CD8-positive, alpha-beta memory T cell (primary cell): ENCODE results near the gene SLIT1. TPM values are rescaled to one million over a fixed set of nuclear protein-coding genes. Genes with fewer than 3 reads are reported as not detected.

Experiments
- CTCF ChIA-PET: fragments of 350-600 bp; sonication (Branson Sonifier 250); formaldehyde crosslinking; loops from one replicate; lab custom pipeline; 2021; ENCODE audit warnings: antibody characterized with exemption; lab: Charles Lee
- POLR2A ChIA-PET: fragments of 350-600 bp; sonication (Branson Sonifier 250); formaldehyde crosslinking; loops from one replicate; lab custom pipeline; 2021; ENCODE audit warnings: antibody characterized with exemption; lab: Charles Lee
- DNase-seq, 5 donors: peaks; one replicate each; pipeline versions ENCODE4 v3.0.0 to v3.0.0-alpha.2; 2020 to 2022; ENCODE audit warnings: mixed read lengths in 1 of 5
- H3K27ac ChIP-seq: one replicate; pipeline ENCODE4 v1.7.0; 2013; ENCODE audit warnings: low read depth, mild to moderate bottlenecking, low read length, moderate library complexity
- H3K27me3 ChIP-seq: 2 replicates; pipeline ENCODE4 v1.7.0; 2013; ENCODE audit warnings: low read length, mild to moderate bottlenecking; ENCODE audit not compliant: insufficient read depth, poor library complexity, severe bottlenecking
- H3K36me3 ChIP-seq: 2 replicates; pipeline ENCODE4 v1.7.0; 2013; ENCODE audit warnings: mild to moderate bottlenecking, low read length, moderate library complexity; ENCODE audit not compliant: insufficient read depth
- H3K4me1 ChIP-seq: 2 replicates; pipeline ENCODE4 v1.7.0; 2013; ENCODE audit warnings: mild to moderate bottlenecking, low read length, moderate library complexity; ENCODE audit not compliant: insufficient read depth
- H3K4me3 ChIP-seq: 2 replicates; pipeline ENCODE4 v1.7.0; 2013; ENCODE audit warnings: mild to moderate bottlenecking, low read length
- H3K9me3 ChIP-seq: 2 replicates; pipeline ENCODE4 v1.7.0; 2013; ENCODE audit warnings: mild to moderate bottlenecking, low read length
- H3K27ac Mint-ChIP-seq, 8 donors: one replicate each; pipeline ENCODE4 v1.8.0; 2020 to 2021; ENCODE audit warnings: mixed read lengths in 8 of 8, mild to moderate bottlenecking in 6 of 8, inconsistent platforms in 3 of 8, moderate library complexity in 3 of 8
- H3K27me3 Mint-ChIP-seq, 2 donors: one replicate each; pipeline ENCODE4 v1.8.0; 2020 to 2021; ENCODE audit warnings: mixed read lengths in 2 of 2, mild to moderate bottlenecking in 1 of 2, moderate library complexity in 1 of 2
- H3K36me3 Mint-ChIP-seq, 3 donors: one replicate each; pipeline ENCODE4 v1.8.0; 2020 to 2021; ENCODE audit warnings: mixed read lengths in 3 of 3, inconsistent platforms in 1 of 3, mild to moderate bottlenecking in 1 of 3
- H3K4me1 Mint-ChIP-seq, 3 donors: one replicate each; pipeline ENCODE4 v1.8.0; 2020 to 2021; ENCODE audit warnings: mixed read lengths in 3 of 3, inconsistent platforms in 1 of 3, mild to moderate bottlenecking in 1 of 3
- H3K4me3 Mint-ChIP-seq, 7 donors: one replicate each; pipeline ENCODE4 v1.8.0; 2020 to 2021; ENCODE audit warnings: mixed read lengths in 7 of 7, mild to moderate bottlenecking in 6 of 7, moderate library complexity in 4 of 7, inconsistent platforms in 2 of 7
- H3K9me3 Mint-ChIP-seq, 5 donors: one replicate each; pipeline ENCODE4 v1.8.0; 2020 to 2022; ENCODE audit warnings: mixed read lengths in 5 of 5, mild to moderate bottlenecking in 3 of 5, moderate library complexity in 2 of 5, inconsistent platforms in 1 of 5
- polyA plus RNA-seq: library from polyadenylated mRNA; unstranded; fragments of 300-500 nt; fragmentation: Illumina TruSeq; gene quantifications from one replicate; pipeline ENCODE4 v1.2.3, GENCODE V29; 2021
- total RNA-seq, 2 experiments: library from RNA; stranded (reverse); gene quantifications; one replicate each; pipeline ENCODE4 v1.2.3, GENCODE V29; 2021

SLIT1 gene
- total and polyA plus RNA-seq, 3 experiments from 2014 or later = 0.06 to 0.20 TPM; not detected in 1

- no peak for DNase-seq
- peaks cover 17% of the 10 kb centered on the region for H3K36me3 ChIP-seq
- no peaks in the 10 kb centered on the region for H3K27me3 Mint-ChIP-seq
- no peaks in the 10 kb centered on the region for H3K4me1 ChIP-seq
- H3K27ac ChIP-seq = no peak overlapping the region
- no peak overlapping the region for H3K4me3 Mint-ChIP-seq
- H3K9me3 Mint-ChIP-seq = no peaks in the 10 kb centered on the region
- ChIA-PET CTCF (no interaction called here), POLR2A (no interaction called here)
- H3K36me3 Mint-ChIP-seq = peaks cover 5 to 79% (median 17%) of the 10 kb centered on the region in 3 donors
- no peak overlapping the region for H3K27ac Mint-ChIP-seq
- H3K27me3 ChIP-seq = no peaks in the 10 kb centered on the region
- no peaks in the 10 kb centered on the region for H3K9me3 ChIP-seq
- no peak overlapping the region for H3K4me3 ChIP-seq
- peaks cover 2 to 7% (median 6%) of the 10 kb centered on the region in 3 donors for H3K4me1 Mint-ChIP-seq
Observed at GRCh38 chr10:96955794-96956193, 230.0 kb downstream of the SLIT1 start.

- H3K36me3 Mint-ChIP-seq = peaks cover 5 to 69% (median 19%) of the 10 kb centered on the region in 3 donors
- H3K36me3 ChIP-seq = peaks cover 17% of the 10 kb centered on the region
Observed at GRCh38 chr10:96951954-96952353, 233.8 kb downstream of the SLIT1 start.

GRCh38 chr10:96949039-96949683, 236.6 kb downstream of the SLIT1 start:
- ChIA-PET CTCF (interaction anchor here (1.3 kb wide), 1 partner anchor 1326 kb away, joined by 3 read pairs; no protein-coding TSS in a partner anchor), POLR2A (no interaction called here)
- peak overlapping the region in 1 of 7 donors; percentile 33 for H3K4me3 Mint-ChIP-seq
- Histone ChIP-seq H3K4me3 (no peak overlapping the region), H3K36me3 (peaks cover 5% of the 10 kb centered on the region), H3K27ac (no peak overlapping the region), H3K4me1 (peaks cover 4% of the 10 kb centered on the region), H3K27me3 (no peaks in the 10 kb centered on the region), H3K9me3 (no peaks in the 10 kb centered on the region)
- no peaks in the 10 kb centered on the region for H3K27me3 Mint-ChIP-seq
- H3K4me1 Mint-ChIP-seq = peaks cover 20 to 40% (median 31%) of the 10 kb centered on the region in 3 donors
- no peaks in the 10 kb centered on the region for H3K9me3 Mint-ChIP-seq
- no peak for DNase-seq
- no peak overlapping the region for H3K27ac Mint-ChIP-seq
- peaks cover 0 to 54% (median 9%) of the 10 kb centered on the region in 3 donors for H3K36me3 Mint-ChIP-seq

More at GRCh38 chr10:96951954-96952353, 233.8 kb downstream of the SLIT1 start:
- no peak for DNase-seq
- Histone ChIP-seq H3K9me3 (no peaks in the 10 kb centered on the region), H3K27me3 (no peaks in the 10 kb centered on the region), H3K4me1 (peaks cover 4% of the 10 kb centered on the region), H3K27ac (no peak overlapping the region), H3K4me3 (no peak overlapping the region)
- Mint-ChIP-seq H3K4me1 (peaks cover 12 to 25% (median 23%) of the 10 kb centered on the region in 3 donors), H3K9me3 (no peaks in the 10 kb centered on the region), H3K4me3 (no peak overlapping the region), H3K27ac (peak overlapping the region in 2 of 8 donors; percentile 13 to 69), H3K27me3 (no peaks in the 10 kb centered on the region)
- ChIA-PET POLR2A (no interaction called here), CTCF (no interaction called here)

Other genes with a start within 250 kb of the SLIT1 start
- gene ARHGAP19, start 106.7 kb upstream of the SLIT1 start, total RNA-seq = 10 to 100 TPM; 23.3 to 26.5 TPM
- gene ARHGAP19, start 106.7 kb upstream of the SLIT1 start, polyA plus RNA-seq = 8.9 TPM
- gene FRAT1, start 133.3 kb upstream of the SLIT1 start, total RNA-seq = 1 to 10 TPM; 4.3 to 4.7 TPM
- 13.3 TPM for gene FRAT1, start 133.3 kb upstream of the SLIT1 start, polyA plus RNA-seq
- gene FRAT2, start 148.8 kb upstream of the SLIT1 start, total RNA-seq = 10 to 100 TPM in 1 of 2 experiments, 1 to 10 TPM in 1; 9.8 to 10.4 TPM
- 18.7 TPM for gene FRAT2, start 148.8 kb upstream of the SLIT1 start, polyA plus RNA-seq
- gene RRP12, start 215.4 kb upstream of the SLIT1 start, total RNA-seq = 100 to 1,000 TPM; 102 to 111 TPM
- gene RRP12, start 215.4 kb upstream of the SLIT1 start, polyA plus RNA-seq = 11.6 TPM
- 1,000 to 10,000 TPM; 1,086 to 1,097 TPM for gene PGAM1, start 240.2 kb upstream of the SLIT1 start, total RNA-seq
- 309 TPM for gene PGAM1, start 240.2 kb upstream of the SLIT1 start, polyA plus RNA-seq